GM06990 (cell line): ENCODE data around the gene ITGAE.

Experiments
- DNase-seq: peaks from one replicate; pipeline ENCODE4 v3.0.0-alpha.2; 2011; ENCODE audit not compliant: insufficient read length; ENCODE audit errors: extremely low read depth
- H3K27me3 ChIP-seq: replicated peaks from 2 replicates; pipeline ENCODE4 v1.6.0; 2011; ENCODE audit warnings: low read length; ENCODE audit not compliant: control insufficient read depth, insufficient read depth
- H3K36me3 ChIP-seq: 2 replicates; pipeline ENCODE4 v1.5.1; 2011; ENCODE audit warnings: low read length; ENCODE audit not compliant: control insufficient read depth, insufficient read depth
- H3K4me3 ChIP-seq: replicated peaks from 2 replicates; pipeline ENCODE4 v1.5.1; 2011; ENCODE audit warnings: low read depth, mild to moderate bottlenecking, control low read depth, low read length
- CTCF ChIP-seq: IDR thresholded peaks from 2 replicates; pipeline ENCODE4 v1.5.1; 2011; ENCODE audit warnings: low read length, control low read depth, mild to moderate bottlenecking, inconsistent platforms; ENCODE audit not compliant: insufficient read depth, poor library complexity, severe bottlenecking

Gene ITGAE

GRCh38 chr17:3813171-3813570 is 12.2 kb upstream of the ITGAE start:
- TF ChIP-seq CTCF, result no peak
- peaks cover 22% of the 10 kb centered on the region for H3K36me3 ChIP-seq
- H3K27me3 ChIP-seq, result no peaks in the 10 kb centered on the region
- no peak for DNase-seq
- H3K4me3 ChIP-seq, result no peak overlapping the region

- DNase-seq, result no peak
- no peak for TF ChIP-seq CTCF
- no peak overlapping the region for H3K4me3 ChIP-seq
- H3K36me3 ChIP-seq, result peaks cover 22% of the 10 kb centered on the region
- no peaks in the 10 kb centered on the region for H3K27me3 ChIP-seq
These were observed 11.8 kb upstream of the ITGAE start for GRCh38 chr17:3812771-3813170.

GRCh38 chr17:3812284-3812683 is 11.3 kb upstream of the ITGAE start:
- TF ChIP-seq CTCF, result no peak
- H3K36me3 ChIP-seq, result peaks cover 24% of the 10 kb centered on the region
- H3K4me3 ChIP-seq, result no peak overlapping the region
- no peaks in the 10 kb centered on the region for H3K27me3 ChIP-seq
- DNase-seq, result no peak

GRCh38 chr17:3810019-3810418 is 9.0 kb upstream of the ITGAE start:
- H3K36me3 ChIP-seq, result peaks cover 24% of the 10 kb centered on the region
- DNase-seq, result no peak
- no peaks in the 10 kb centered on the region for H3K27me3 ChIP-seq
- no peak for TF ChIP-seq CTCF
- no peak overlapping the region for H3K4me3 ChIP-seq

GRCh38 chr17:3809135-3809534 is 8.1 kb upstream of the ITGAE start:
- H3K36me3 ChIP-seq, result peaks cover 18% of the 10 kb centered on the region
- H3K27me3 ChIP-seq, result no peaks in the 10 kb centered on the region
- DNase-seq, result no peak
- TF ChIP-seq CTCF, result no peak
- no peak overlapping the region for H3K4me3 ChIP-seq

GRCh38 chr17:3808701-3809100 is 7.7 kb upstream of the ITGAE start:
- TF ChIP-seq CTCF, result no peak
- peaks cover 15% of the 10 kb centered on the region for H3K36me3 ChIP-seq

More at GRCh38 chr17:3808701-3809100, 7.7 kb upstream of the ITGAE start:
- H3K27me3 ChIP-seq, result no peaks in the 10 kb centered on the region
- H3K4me3 ChIP-seq, result no peak overlapping the region
- no peak for DNase-seq
